Superior temporal gyrus (tissue), 1 donor: ENCODE results near the gene ING1.
"Not testable (repeated sequence)": the region's sequence is repeated elsewhere in the genome, so short reads cannot be mapped to it uniquely, and the experiment has no call there.

Experiments used
- DNase-seq: peaks from one replicate; pipeline ENCODE4 v3.0.0-alpha.2; 2016; ENCODE audit errors: extremely low spot score

Gene ING1

DNA sequence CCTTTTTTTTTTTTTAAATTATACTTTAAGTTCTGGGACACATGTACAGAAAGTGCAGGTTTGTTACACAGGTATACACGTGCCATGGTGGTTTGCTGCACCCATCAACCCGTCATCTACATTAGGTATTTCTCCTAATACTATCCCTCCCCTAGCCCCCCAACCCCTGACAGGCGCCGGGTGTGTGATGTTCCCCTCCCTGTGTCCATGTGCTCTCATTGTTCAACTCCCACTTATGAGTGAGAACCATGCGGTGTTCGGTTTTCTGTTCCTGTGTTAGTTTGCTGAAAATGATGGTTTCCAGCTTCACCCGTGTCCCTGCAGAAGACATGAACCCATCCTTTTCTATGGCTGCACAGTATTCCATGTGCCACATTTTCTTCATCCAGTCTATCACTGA lies 17.7 kb upstream of the ING1 start:
- not testable (repeated sequence) for DNase-seq

DNA sequence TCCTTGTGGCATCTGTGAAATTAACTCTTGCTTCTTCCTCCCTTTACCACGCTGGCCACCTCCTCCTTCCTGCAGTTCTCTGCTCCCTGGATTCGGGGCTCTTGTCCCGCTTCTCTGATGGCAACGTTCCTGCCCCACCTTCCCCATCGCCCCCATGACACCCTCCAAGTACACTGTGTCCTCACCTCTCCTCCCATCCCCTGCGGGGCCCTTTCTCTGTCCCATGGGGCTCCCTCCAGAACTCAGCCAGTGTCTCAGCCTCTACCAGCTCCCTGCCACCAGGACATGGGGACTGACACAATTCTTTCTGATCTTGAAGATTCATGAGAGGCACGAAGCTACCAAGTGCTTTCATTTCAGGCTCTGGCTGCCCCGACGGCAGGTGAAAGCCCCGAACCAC lies 16.7 kb upstream of the ING1 start:
- no peak for DNase-seq

DNA sequence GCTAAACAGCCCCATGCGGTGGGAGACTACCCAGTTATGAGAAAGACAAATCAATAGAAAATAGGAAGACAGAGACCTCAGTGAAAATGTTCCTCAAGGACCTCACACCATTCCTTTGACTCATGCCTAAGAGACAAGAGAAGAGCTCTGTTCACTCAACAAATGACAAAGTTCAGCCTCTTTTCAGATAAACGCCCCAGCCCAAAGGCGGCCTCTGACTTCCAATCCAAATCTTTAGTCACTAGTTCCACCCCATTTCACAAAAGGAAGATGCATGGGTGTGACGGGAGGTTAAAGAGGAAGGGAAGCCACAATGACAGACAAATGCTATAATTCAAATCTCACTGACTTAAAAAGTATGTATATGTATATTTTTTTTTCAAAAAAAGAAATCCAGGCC lies 15.7 kb upstream of the ING1 start:
- DNase-seq = no peak

DNA sequence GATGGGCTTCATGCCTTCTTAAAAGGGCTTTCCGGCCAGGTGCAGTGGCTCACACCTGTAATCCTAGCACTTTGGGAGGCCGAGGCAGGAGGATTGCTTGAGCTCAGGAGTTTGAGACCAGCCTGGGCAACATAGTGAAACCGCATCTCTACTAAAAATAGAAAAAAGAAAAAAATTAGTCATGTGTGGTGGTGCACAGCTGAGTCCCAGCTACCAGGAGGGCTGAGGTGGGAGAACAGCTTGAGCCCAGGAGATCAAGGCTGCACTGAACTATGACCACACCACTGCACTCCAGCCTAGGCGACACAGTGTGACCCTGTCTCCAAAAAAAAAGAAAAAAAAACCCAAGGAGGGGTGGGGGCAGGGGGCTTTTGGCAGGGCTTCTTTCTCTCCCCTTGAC lies 14.8 kb upstream of the ING1 start:
- DNase-seq = no peak

DNA sequence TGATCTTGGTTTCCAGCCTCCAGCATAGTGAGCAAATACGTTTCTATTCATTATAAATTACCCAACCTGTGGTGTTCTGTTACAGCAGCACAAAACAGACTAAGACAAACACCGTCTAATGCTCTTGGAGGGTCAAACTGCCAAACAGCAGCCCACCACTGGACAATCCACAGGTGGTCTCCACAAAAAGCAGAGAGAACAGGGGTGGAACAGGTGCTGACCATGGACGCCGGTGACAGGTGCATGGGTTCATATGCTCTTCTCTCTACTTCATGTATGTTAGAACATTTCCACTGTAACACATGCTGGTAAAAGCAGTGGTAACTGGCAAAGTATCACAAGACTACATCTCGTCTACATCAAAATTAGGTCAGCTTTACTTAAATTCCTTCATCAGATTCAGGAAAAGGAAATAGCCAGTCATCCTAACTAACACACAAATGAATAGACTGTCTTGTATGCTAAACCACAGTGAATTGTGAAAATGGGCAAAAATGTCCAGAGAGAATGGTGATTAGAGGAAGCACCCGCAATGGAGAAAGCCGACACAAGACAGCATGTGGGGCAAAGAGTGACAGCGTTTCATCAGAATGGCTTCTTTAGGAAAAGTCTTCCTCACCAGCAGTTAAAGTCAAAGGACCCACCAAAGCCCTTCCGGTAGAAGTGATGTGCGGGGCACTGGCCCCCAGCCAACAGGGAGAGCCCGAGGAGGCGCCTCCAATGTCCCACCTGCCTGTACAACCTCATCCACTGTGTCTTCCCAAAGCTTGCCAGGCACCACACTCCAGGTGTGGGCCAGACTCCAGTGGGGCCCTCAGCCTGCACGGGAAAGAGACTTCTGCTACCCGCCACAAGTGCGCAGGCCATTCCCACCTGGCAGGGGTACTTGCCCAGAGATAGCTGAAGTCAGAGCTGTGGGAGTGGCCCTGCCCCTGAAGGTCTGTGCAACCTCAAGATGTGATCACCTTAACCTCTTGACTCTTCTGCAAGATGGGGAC lies 14.1 kb upstream of the ING1 start:
- no peak for DNase-seq

DNA sequence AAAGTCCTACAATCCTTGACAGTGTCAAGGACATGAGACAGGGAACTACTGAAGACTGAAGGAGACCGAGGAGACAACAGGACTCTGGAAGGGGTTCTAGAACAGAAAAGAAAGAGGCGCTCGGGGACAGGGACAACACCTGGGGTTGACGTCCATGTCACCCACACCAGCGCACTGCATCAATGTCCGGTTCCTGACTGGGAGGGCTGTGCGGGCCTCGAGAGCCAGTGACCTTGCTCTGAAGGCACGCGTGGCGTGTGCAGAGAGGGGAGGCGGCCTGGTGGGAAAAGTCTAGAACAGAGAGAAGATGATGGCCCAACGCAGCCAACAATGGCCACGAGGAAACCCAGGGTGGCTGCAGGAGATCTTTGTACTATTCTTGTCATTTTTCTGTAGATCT lies 13.3 kb upstream of the ING1 start:
- DNase-seq = no peak

DNA sequence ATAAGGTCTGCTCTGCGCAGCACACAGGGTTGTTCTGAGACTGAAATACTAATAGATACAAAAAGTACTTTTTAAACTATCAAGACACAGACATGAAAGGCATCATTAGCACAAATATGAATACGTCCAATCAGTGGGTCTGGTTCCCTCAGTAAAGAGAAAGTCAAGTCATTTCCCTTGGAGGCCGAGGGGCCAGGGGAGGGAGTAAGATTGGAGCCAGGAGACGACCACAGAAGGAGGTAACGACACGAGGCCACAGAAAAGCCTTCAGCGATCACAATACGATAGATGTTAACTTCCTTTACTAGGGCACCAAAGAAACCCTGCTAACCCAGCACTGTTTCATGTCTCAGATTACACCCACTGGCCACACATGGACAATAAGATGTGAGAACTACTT lies 12.9 kb upstream of the ING1 start:
- DNase-seq = no peak

DNA sequence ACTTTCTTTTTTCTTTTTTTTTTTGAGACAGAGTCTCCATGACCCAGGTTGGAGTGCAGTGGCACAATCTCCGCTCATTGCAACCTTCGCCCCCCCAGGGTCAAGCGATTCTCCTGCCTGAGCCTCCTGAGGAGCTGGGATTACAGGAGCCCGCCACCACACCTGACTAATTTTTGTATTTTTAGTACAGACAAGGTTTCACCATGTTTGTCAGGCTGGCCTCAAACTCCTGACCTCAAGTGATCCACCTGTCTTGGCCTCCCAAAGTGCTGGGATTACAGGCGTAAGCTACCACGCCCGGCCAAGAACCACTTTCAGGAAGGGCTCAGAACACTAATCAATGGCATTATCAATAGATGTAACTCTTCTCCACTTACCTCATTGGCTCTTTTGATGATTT lies 12.4 kb upstream of the ING1 start:
- not testable (repeated sequence) for DNase-seq

DNA sequence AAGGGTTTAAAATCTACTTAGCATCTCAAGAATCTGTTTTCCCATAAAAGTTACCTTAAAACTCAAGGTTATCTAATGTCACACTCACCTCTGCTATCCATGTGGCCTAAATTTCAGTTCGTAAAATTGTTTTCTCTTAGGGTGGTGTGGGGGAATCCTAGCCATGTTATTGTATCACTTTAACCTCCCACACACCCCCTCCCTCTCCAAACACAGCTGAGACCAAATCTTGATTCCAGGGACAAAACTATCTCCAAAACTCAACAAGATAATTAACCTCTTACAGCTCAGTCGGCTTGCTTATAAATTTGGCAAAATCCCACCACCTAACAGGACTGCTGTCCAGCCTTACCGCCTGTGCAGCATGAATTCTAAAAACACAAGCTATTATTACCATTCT lies 11.4 kb upstream of the ING1 start:
- DNase-seq = no peak

DNA sequence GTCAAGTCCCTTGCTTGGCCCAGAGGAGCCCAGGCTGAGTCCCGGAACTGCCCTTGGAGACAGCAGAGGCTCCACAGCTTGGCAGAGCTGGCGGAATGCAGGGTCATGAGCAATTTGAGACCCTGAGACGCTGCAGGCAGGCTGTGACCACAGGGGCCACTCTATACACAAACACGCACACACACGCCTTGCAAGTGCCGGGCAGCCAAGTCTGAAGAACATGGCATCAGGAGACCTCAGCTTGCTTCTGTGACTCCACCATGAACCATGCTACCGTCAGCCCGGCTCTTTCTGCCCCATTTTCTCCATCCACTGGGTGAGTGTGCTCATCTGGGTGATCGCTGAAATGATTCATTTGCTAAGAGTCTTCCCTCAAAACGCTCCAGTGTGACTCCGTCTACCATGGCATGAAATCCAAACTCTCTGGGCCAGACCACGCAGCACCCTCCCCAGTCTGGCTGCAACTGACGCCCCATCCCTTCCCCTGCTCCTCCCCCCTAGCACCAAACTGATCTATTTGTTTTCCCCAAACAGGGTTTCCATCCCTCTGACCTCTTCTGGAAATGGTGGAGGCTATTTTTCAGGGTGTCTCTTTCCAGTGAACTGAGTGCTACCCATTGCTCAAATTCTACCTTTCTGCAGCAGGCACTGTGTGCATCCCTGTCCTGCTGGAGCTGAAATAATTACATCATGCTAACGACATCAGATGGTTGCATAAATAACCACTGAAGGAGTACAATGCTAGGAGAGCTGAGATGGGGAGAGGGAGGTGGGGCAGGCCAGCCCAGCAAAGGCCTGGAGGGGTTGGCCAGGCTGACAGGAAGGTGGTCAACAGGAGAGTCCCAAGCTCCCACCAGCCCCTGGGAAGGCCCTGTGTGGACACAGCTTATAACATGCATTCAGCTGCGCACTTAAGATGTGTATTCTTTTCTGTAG lies 10.6 kb upstream of the ING1 start:
- DNase-seq = no peak

DNA sequence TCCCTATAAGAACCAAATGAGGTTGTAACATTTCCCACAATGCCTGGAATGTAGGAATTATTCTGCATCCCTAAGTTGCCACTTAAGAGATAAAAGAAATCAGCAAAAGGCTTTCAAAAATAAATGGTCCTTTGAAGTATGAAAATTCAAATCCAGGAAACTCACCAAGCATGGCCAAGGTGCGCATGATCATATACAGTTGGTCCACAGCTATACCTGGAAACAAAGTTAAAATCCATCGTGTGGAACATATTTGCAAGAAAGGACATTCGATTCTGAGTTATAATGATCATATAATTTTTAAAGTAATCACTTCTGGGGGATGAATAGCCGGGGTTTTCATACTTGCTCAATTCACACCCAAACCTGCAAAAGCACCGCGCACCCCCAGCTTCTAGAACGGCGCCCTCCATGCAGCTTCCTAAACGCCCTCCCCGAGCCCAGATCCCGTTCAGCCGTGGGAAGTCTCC lies 8.1 kb upstream of the ING1 start:
- DNase-seq = no peak

DNA sequence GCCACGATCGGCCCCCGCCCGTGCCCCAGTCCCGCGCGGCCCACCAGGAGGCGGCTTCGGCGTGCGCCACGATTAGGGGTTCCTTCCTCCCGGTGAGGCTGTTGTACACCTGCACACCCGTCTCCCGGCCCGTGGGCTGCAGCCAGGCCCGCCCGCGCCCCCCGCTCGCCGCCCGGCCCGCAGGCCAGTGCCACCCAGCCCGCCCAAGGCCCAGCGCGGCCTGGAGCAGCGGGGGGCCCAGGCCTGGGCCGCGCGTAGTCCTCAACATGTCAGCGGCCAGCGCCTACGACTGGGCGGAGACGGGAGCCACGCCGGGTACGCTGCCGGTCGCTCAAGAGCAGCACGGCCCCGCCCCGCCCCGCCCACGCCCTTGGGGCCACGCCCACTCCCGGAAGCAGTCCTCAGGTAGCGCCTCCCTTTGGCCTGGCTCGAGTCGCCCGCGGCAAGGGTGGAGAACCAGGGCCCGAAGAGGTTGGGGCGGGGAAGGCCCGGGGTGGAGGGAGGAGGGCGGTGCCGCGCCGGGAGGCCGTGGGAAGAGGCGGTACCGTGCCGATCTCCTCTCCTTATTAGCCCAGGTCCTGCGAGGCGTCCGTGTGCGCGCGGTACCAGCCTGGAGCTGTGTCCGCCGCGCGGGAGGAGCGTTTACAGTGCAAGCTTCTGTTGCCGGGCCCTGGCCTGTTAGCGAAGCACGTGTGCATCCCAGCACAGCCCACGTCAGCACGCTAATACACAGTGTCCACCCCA lies 7.5 kb upstream of the ING1 start, which contains the start of gene CARS2:
CARS2 (minus strand) TSS at position 291 of the 744 bp plus-strand sequence; CDS start at position 268, 23 bp downstream.
- DNase-seq = peak; percentile 84

DNA sequence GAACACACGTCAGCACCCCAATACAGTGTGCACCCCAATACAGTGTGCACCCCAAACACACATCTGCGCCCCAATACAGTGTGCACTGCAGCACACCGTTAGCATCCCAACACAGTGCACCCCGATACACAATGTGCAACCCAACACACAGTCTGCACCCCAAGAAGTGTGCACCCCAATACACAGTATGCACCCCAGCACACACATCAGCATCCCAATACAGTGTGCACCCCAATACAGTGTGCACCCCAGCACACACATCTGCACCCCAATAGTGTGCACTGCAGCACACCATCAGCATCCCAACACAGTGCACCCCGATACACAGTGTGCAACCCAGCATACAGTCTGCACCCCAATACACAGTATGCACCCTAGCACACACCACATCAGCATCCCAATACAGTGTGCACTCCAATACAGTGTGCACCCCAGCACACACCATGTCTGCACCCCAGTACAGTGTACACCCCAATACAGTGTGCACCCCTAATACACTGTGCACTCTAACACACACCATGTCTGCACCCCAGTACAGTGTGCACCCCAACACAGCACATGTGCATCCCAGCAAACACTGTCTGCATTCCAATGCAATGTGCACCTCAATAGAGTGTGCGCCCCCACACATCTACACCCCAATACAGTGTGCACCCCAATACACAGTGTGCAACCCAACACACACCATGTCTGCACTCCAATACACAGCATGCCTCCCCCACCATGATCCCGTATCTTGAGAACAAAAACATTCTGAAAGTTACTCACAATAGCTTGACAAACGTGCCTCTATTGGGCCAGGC lies 6.7 kb upstream of the ING1 start:
- no peak for DNase-seq

DNA sequence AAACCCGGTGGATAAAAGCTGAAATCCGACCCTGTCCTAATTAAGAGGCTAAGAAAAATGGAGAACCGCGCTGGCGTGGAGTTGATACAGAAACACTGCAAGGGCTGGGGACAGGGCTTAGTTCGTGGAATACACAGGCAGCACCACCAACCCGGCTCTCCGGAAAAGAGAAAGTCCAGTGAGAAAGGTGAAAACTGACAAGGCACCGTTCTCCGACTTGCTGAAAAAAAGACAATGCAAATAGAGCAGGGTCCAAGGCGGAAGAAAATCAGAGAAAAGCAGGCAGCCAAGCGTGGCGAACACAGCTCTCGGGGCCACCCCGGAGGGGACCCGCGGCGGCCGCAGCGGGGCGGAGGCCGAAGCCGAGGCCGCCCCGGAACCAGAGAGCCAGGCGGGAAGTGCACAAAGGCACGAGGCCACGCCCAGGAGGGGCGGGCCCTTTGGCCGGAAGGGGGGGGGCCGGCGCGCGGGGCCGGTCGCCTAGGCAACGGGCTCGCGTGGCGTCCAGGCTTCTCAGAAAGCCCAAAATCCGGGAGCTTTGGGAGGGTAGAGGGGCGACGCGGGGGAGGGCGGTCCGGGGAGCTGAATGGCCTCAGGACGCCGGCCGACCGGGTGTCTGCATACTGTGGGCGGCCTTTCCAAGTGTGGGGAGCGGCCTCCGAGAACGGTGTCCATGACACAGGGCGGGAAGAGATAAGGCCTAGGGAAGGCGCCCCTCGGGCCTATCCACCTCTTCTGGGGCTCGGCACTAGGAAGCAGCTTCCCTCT lies 1.2 kb upstream of the ING1 start:
- DNase-seq = peak; percentile 89

DNA sequence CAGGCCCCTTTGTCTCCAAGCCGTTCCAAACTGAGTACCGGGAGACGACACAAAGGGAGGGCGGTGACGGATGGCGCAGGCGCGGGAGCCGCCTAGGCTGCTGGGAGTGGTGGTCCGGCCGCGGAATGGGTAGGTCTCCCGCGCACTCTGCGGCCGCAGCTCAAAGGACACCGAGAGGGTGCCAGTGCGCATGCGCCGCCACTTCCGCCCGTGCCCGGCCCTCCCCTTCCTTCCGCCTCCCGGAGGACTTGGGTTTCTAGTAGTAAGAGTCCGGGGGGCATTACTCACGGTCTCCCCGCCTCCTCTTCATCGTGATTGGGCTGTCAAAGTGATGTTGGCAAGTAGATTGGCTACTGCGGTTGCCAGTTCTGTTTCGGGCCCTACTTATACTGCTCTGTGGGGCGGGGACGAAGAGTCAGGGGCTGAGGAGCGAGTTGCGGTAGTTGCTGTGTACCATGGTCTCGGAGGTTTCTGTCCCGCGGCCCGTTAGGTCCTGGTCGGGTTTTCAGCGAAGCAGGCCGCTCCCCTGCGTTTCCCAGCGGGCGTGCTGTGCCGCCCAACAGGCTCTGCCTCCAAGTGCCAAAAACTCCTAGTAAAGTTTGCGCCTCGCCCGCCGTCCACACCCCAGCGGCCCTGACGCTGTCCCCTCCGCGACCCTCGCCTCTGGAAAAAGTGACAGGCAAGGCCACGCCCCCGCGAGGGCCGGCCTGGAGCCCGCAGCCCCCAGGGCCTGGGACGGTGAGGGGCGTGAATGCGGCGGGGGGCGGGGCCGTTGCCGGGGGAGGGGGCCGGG lies 455 bp upstream of the ING1 start:
- DNase-seq = peak; percentile 99

DNA sequence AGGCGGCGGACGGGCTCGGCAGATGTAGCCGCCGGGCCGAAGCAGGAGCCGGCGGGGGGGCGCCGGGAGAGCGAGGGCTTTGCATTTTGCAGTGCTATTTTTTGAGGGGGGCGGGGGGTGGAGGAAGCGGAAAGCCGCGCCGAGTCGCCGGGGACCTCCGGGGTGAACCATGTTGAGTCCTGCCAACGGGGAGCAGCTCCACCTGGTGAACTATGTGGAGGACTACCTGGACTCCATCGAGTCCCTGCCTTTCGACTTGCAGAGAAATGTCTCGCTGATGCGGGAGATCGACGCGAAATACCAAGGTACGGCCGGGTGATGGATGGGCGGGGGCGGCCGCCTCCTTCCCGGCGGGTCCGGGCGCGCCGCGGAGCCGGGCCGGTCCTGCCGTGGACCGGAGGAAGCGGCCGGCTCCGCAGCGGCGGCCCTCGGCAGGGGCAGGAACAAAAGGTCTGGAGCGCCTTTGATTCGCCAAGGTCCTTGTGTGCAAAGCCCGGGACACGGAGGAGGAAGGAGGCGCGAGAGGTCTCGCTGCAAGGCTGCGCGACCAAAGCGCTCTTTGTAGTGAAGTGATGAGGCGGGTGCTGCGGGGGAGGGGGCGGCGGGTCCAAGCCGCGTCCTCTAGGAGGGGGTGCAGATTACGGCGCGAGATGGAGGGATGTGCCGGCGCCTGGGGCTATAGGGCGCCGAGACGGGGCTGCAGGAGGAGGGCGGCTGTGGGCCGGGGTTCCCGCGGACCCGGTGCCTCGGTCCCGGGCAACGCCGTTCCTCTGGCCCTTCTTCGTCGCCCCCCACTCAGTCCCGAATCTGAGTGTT lies 689 bp downstream of the ING1 start:
- DNase-seq = peak; percentile 57

DNA sequence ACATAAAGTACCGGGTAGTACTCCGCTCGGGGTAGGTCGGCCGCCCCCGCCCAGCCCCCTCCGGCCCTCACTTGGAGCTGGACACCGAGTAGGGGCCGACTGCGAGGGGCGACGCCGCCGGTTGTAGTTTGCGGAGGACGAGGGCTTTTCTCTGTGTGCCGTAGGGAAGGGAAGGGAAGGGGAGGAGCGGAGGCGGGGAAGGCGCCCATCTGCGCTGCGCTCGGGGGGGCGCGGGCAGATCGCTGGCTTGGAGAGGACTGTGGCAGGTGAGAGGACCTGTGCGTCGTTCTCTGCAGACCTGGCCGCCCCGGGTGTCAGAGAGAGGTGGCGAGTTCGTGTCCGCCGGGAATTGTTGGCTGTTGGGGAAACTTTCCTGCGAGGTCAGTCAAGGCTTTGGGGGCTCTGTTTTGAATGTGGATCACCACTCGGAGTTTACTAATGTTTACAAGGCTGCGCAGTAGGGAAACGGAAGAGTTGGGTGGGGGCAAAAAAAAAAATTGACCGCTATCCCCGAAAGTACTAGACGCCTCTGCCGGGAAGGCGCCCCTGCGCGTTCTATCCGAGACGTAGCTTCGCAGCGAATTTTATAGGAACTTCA lies 1.4 kb downstream of the ING1 start:
- no peak for DNase-seq
